Type B pancreatic cell (in vitro differentiated cells): Measurements from ENCODE around the gene ADAM12. TPM values are rescaled to one million over a fixed set of nuclear protein-coding genes. Genes with fewer than 3 reads are reported as not detected.
"Not testable (repeated sequence)": the region's sequence is repeated elsewhere in the genome, so short reads cannot be mapped to it uniquely, and the experiment has no call there.

Source experiments
- DNase-seq: peaks from one replicate; pipeline ENCODE4 v3.0.0; 2021; ENCODE audit warnings: mixed read lengths; ENCODE audit not compliant: unreplicated experiment; ENCODE audit errors: extremely low spot score
- H3K27ac Mint-ChIP-seq: 2 replicates; pipeline ENCODE4 v1.8.0; 2021; ENCODE audit warnings: mild to moderate bottlenecking, mixed read lengths
- H3K27me3 Mint-ChIP-seq: 2 replicates; pipeline ENCODE4 v1.8.0; 2021; ENCODE audit warnings: mixed read lengths
- H3K36me3 Mint-ChIP-seq: 2 replicates; pipeline ENCODE4 v1.8.0; 2021; ENCODE audit warnings: mixed read lengths
- H3K4me1 Mint-ChIP-seq: one replicate; pipeline ENCODE4 v1.8.0; 2021; ENCODE audit warnings: mixed read lengths; ENCODE audit not compliant: unreplicated experiment
- H3K4me3 Mint-ChIP-seq: 2 replicates; pipeline ENCODE4 v1.8.0; 2021; ENCODE audit warnings: mild to moderate bottlenecking, mixed read lengths
- H3K9me3 Mint-ChIP-seq: 2 replicates; pipeline ENCODE4 v1.8.0; 2021; ENCODE audit warnings: mixed read lengths
- total RNA-seq: library from RNA; stranded (reverse); gene quantifications from 2 replicates; pipeline ENCODE4 v1.2.1, GENCODE V29; 2021; ENCODE audit warnings: low replicate concordance
- TF ChIP-seq, protein P1 (sequence below): fragments of 200-600 bp; sonication (generic); conservative IDR thresholded peaks from 2 replicates; pipeline ENCODE4 v1.5.0; 2021; ENCODE audit warnings: antibody characterized with exemption, mild to moderate bottlenecking

The ADAM12 gene
- total RNA-seq, 1 donor from 2014 or later: 31.6 TPM

DNA sequence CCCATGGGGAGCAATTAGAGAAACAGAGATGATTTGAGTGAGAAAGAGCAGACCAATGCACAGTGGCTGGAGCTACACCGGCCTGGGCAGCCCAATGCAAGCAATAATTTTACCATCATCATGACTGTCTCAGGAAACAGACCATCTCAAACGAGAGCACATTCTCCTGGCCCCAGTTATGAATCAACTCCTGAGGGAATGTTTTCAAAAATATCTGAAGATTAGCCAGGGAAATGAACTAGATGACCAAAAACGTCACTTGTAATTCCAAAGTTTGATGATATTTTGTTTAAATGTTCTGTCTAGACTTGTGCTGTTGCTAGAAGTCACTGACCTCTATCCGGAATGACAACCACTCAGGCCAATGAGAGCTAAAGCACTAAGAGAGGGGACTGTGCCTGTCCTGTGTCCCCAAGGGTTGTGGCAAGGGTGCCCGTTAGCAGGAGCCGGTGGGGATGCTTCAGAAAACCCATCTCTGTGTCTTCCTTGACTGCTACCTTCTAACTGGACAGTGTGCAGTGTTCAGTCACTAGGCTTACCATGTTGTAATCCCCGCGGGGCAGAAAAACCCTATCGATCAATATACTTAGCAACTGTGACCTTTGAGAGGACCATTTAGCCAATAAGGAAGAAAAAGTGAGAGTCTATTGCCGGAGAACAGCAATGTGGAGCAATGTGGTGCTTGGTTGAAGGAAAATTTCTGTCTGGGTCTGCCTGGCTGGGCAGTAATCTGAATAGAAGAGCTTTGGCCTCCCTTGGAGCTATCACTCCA lies 202.4 kb downstream of the ADAM12 start:
- Mint-ChIP-seq H3K27ac (no peak overlapping the region), H3K27me3 (peaks cover 15% of the 10 kb centered on the region), H3K36me3 (no peaks in the 10 kb centered on the region), H3K4me3 (no peak overlapping the region), H3K9me3 (no peaks in the 10 kb centered on the region), H3K4me1 (peaks cover 13% of the 10 kb centered on the region)
- DNase-seq: no peak
- TF ChIP-seq, protein P1, sequence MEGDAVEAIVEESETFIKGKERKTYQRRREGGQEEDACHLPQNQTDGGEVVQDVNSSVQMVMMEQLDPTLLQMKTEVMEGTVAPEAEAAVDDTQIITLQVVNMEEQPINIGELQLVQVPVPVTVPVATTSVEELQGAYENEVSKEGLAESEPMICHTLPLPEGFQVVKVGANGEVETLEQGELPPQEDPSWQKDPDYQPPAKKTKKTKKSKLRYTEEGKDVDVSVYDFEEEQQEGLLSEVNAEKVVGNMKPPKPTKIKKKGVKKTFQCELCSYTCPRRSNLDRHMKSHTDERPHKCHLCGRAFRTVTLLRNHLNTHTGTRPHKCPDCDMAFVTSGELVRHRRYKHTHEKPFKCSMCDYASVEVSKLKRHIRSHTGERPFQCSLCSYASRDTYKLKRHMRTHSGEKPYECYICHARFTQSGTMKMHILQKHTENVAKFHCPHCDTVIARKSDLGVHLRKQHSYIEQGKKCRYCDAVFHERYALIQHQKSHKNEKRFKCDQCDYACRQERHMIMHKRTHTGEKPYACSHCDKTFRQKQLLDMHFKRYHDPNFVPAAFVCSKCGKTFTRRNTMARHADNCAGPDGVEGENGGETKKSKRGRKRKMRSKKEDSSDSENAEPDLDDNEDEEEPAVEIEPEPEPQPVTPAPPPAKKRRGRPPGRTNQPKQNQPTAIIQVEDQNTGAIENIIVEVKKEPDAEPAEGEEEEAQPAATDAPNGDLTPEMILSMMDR: no peak

DNA sequence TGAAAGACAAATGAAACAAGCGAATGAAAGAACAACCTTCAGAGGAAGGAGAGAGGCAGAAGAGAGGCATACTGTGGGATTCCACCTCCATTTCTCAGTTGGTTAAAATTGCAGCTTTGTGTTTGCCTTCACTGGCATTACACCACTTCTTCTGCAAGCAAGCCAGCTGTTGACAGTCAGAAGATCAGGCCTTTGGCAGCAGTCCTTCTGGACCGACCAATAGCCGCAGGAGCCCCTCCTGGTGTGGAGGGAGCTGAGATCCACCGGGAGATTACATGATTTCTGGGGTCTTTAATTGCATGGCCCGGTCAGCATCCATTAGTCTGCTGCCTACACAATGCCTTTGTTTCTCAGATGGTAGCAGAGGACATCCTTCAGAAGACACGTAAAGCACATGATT lies 206.7 kb downstream of the ADAM12 start:
- Mint-ChIP-seq H3K4me3 (no peak overlapping the region), H3K27ac (no peak overlapping the region), H3K4me1 (peaks cover 10% of the 10 kb centered on the region), H3K9me3 (no peaks in the 10 kb centered on the region), H3K36me3 (no peaks in the 10 kb centered on the region), H3K27me3 (peaks cover 11% of the 10 kb centered on the region)
- TF ChIP-seq, protein P1: no peak
- DNase-seq: no peak

DNA sequence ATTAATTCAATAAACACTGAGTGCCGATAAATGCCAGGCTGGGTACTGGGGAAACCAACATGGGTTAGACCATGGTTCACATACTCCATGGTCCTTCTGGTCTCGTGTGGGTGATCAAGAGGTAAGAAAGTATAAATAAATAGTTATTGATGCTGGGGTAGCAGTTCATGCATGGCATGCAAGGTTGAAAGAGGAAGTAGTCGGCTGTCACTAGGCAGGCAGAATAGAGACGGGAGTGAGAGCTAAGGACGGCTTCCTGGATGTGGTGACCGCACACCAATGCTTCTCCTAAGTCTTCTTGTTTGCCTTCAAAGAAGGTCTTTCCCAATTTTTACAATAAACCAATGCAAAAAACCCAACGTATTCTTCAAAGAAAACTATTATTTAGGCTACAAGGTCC lies 208.6 kb downstream of the ADAM12 start:
- no peak for DNase-seq
- Mint-ChIP-seq H3K27ac (no peak overlapping the region), H3K4me1 (peaks cover 16% of the 10 kb centered on the region), H3K27me3 (peaks cover 3% of the 10 kb centered on the region), H3K4me3 (no peak overlapping the region), H3K36me3 (no peaks in the 10 kb centered on the region), H3K9me3 (no peaks in the 10 kb centered on the region)
- TF ChIP-seq, protein P1: no peak

DNA sequence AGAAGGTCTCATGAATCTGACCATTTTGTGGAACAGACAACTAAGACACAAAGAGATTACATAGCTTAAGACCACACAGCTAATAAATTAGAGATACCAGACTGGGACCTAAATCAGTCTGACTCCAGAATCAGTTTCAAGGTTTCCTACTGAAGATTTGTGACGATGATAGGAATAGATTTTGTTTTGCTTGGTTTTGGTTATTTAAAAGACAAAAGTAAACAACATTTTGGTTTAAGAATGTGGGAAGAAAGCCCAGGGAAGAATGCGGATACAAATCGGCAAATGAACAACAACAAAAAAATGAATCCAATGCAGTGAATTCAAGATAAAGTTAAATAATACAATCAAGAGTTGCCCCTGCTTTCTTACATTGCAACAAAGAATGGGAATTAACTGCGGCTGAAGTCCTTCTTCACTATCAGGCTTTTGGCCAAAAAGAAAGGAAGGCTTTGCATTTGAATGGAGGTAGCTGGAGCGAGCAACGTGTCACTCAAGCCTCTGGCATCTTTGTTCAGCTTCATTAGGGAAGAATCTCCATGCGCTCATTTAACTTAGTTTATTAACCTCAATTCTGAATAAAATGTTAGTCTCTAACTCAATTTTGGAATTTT lies 210.8 kb downstream of the ADAM12 start:
- Mint-ChIP-seq H3K27me3 (peaks cover 3% of the 10 kb centered on the region), H3K36me3 (no peaks in the 10 kb centered on the region), H3K9me3 (no peaks in the 10 kb centered on the region), H3K4me3 (no peak overlapping the region), H3K4me1 (peaks cover 19% of the 10 kb centered on the region), H3K27ac (no peak overlapping the region)
- no peak for DNase-seq
- TF ChIP-seq, protein P1: no peak

DNA sequence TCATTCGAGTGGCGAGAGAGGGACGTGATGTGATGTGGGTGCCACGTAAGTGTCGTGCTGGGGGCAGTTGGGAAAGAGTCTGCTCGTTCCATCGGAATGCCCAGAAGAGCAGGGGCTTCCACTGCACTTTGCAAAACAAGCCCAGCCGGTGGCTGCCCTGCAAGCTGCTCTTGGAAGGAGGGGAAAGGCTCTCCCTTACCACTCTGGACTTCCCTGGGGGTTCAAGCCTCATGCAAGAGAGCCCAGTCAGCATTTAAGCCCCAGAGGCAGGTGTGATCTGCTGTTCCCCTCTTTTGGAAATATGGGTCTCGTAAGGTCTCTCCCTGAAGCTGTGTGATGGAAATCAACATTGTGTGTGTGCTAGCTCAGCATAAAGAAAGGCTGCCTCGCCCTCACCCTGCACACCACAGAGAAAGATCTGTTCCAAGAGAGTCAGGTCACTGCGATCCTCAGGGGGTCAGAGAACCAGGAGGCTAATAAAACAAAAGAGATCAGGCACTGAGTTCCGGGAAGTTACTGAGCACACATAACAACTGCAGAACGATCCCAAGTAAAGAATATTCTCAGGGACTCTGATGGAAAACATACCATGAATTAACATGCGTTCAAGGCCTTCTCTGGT lies 212.5 kb downstream of the ADAM12 start:
- Mint-ChIP-seq H3K27me3 (peaks cover 3% of the 10 kb centered on the region), H3K4me3 (no peak overlapping the region), H3K4me1 (peaks cover 20% of the 10 kb centered on the region), H3K36me3 (no peaks in the 10 kb centered on the region), H3K27ac (no peak overlapping the region), H3K9me3 (no peaks in the 10 kb centered on the region)
- DNase-seq: no peak
- TF ChIP-seq, protein P1: no peak

DNA sequence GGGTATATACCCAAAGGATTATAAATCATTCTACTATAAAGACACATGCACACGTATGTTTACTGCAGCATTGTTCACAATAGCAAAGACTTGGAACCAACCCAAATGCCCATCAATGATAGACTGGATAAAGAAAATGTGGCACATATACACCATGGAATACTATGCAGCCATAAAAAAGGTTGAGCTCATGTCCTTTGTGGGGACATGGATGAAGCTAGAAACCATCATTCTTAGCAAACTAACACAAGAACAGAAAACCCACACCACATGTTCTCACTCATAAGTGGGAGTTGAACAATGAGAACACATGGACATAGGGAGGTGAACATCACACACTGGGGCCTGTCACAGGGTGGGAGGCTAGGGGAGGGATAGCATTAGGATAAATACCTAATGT lies 215.5 kb downstream of the ADAM12 start:
- H3K4me3 Mint-ChIP-seq, H3K36me3 Mint-ChIP-seq, H3K27me3 Mint-ChIP-seq, H3K27ac Mint-ChIP-seq, H3K9me3 Mint-ChIP-seq, DNase-seq: not testable (repeated sequence)
- H3K4me1 Mint-ChIP-seq: peaks cover 24% of the 10 kb centered on the region
